Activated naive CD8-positive, alpha-beta T cell treated with anti-CD3 and anti-CD28 coated beads, Interleukin-2, amount 50 U/mL, for 24 hours (primary cell): ENCODE data around the gene CTDSP2.

ENCODE experiments used
- ATAC-seq: fragments of 150-1000 bp; cut with Tn5 transposase; one replicate; pipeline ENCODE4 v1.10.0; 2021
- DNase-seq: peaks from one replicate; pipeline ENCODE4 v3.0.0; 2021
- H3K27ac Mint-ChIP-seq: one replicate; pipeline ENCODE4 v1.8.0; 2021; ENCODE audit warnings: mild to moderate bottlenecking, mixed read lengths
- H3K27me3 Mint-ChIP-seq: one replicate; pipeline ENCODE4 v1.8.0; 2021; ENCODE audit warnings: mixed read lengths
- H3K36me3 Mint-ChIP-seq: one replicate; pipeline ENCODE4 v1.8.0; 2021; ENCODE audit warnings: low read depth, mixed read lengths
- H3K4me1 Mint-ChIP-seq: one replicate; pipeline ENCODE4 v1.8.0; 2021; ENCODE audit warnings: mixed read lengths
- H3K4me3 Mint-ChIP-seq: one replicate; pipeline ENCODE4 v1.8.0; 2021; ENCODE audit warnings: mild to moderate bottlenecking, moderate library complexity, mixed read lengths
- H3K9me3 Mint-ChIP-seq: one replicate; pipeline ENCODE4 v1.8.0; 2021; ENCODE audit warnings: mixed read lengths

The CTDSP2 gene

DNA sequence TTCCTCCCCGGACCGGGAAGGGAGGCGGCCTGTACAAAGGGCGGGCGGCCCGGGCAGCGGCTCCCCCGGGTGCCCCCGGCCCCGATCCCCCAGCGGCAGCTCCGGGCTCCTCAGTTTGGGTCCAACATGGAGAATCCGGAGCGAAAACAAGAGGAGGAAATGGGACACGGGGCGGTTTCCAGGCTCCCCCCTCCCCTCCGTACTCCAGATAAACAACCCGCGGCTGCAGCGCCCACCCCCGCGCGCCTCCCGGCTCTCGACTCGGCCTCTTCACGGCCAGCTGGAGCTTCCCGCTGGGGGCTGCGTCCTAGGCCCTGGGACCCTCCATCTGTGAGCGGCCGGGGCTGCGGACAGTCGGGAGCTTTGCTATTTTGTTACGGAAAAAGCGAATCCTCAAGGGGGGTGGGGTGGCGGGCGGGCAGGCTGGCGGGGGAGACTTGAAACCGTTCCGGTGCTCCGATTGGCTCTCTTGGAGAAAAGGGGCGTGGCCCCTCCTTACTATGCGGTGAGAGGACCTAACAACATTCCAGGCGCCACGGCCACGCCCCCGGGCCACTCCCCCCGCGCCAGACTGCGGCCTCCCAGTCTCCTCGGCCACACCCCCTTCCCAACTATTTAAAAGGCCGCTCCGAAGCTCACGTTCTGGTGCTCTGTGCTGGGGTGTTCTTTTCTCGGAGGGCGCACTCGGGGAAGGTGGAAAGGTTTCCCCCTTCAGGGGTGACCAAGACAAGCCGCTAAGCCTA lies at the start of gene CTDSP2:
TSS of gene CTDSP2 (minus strand) at position 153 of the 743 bp plus-strand sequence. CDS start 294 bp downstream, outside the sequence.
- Mint-ChIP-seq H3K27me3 (peaks cover 9% of the 10 kb centered on the region), H3K27ac (peak within 1 kb of the TSS; percentile 77), H3K4me1 (peaks cover 56% of the 10 kb centered on the region), H3K4me3 (peak within 1 kb of the TSS; percentile 76), H3K9me3 (no peaks in the 10 kb centered on the region), H3K36me3 (no peaks in the 10 kb centered on the region)
- peak; percentile 94 for DNase-seq
- peak; percentile 27 for ATAC-seq

GRCh38 chr12:57896115-57896433 lies 49.5 kb upstream of the CTDSP2 start:
- H3K4me3 Mint-ChIP-seq = peak overlapping the region; percentile 62
- H3K27me3 Mint-ChIP-seq = peaks cover 6% of the 10 kb centered on the region

DNA sequence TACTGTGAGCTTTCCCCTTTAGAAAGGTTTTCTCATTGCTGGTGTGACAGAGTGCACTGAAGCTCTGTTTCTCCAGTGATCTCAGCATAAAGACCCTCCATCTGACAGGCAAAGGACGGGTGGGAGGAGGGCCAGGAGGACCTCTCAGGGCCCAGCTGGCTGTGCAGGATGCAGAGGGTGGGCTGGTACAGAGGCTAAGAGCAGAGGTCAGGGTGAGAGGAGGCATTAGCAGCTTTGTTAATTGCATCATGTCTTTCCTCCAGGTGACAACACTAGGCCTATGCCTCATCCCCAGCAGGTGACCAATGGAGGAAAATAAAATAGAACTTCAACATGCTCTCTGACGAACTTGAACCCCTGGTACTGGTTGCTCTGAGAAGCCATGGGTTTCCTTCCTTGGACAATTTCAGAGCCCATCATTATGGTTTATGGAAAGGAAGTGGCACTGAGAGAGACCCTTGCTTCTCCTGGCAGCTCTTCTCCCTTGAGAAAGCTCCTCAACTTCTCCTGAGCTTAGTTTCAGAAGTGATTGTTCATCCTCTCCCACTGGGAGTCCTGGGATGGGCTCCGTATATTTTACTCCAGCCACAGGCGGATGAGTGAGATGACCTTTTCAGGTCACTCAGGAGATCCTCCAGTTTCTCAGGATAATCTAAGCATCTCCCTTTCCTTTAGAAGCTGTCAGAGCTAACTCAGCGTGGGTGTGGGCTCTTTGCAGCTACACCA lies 49.0 kb upstream of the CTDSP2 start:
- peak overlapping the region; percentile 62 for H3K4me3 Mint-ChIP-seq
- H3K4me1 Mint-ChIP-seq = peaks cover 63% of the 10 kb centered on the region
- peaks cover 6% of the 10 kb centered on the region for H3K27me3 Mint-ChIP-seq
- ATAC-seq (no peak), DNase-seq (no peak)
- H3K9me3 Mint-ChIP-seq = no peaks in the 10 kb centered on the region
- H3K27ac Mint-ChIP-seq = peak overlapping the region; percentile 67
- H3K36me3 Mint-ChIP-seq = no peaks in the 10 kb centered on the region

More at GRCh38 chr12:57896115-57896433, 49.5 kb upstream of the CTDSP2 start:
- Mint-ChIP-seq H3K9me3 (no peaks in the 10 kb centered on the region), H3K4me1 (peaks cover 65% of the 10 kb centered on the region), H3K27ac (peak overlapping the region; percentile 67), H3K36me3 (no peaks in the 10 kb centered on the region)
- ATAC-seq (no peak), DNase-seq (no peak)

DNA sequence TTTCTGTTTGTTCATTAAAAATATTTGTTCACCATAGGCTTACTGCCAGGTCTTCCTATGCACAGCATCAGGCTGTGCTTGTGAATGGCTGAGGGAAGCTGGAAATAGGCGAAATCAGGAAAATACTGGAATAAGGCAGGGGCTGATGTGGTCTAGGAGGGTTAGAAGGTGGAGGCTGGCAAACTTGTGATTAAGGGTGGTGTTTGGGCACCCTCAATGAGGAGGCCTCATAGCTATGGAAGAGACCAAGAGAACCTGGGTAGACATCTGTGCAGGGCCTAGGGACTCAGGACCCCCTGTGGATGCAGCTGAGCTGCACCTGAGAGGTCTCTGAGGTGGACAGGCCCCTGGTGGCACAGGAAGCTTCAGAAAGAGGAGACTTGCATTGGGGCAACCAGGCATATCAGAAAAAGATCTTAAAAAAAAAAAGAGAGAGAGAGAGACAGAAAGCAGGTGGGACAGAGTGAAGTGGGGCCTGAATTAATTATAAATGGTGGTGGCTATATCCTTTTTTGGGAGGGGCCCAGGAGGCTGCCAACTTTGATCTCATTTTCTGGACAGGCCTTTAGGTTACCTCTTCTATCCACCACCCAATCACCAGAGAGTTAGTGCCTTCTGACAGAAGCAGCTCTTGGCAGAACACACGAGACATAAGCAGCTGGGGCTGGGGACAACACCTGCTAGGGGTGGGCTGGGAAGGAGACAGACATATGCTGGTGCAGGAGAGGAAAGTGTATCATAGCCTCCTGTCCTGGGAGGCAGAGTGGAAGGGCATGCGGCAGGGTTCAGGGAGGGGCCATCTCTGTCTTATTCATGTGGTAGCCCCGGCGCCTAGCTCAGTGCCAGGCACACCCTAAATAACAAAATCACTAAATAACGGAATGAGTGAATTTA lies 48.1 kb upstream of the CTDSP2 start:
- peaks cover 6% of the 10 kb centered on the region for H3K27me3 Mint-ChIP-seq
- peak overlapping the region; percentile 25 for H3K27ac Mint-ChIP-seq
- DNase-seq (no peak), ATAC-seq (no peak)
- peaks cover 54% of the 10 kb centered on the region for H3K4me1 Mint-ChIP-seq
- H3K4me3 Mint-ChIP-seq = no peak overlapping the region
- H3K9me3 Mint-ChIP-seq = no peaks in the 10 kb centered on the region
- no peaks in the 10 kb centered on the region for H3K36me3 Mint-ChIP-seq

GRCh38 chr12:57893431-57894353 lies 47.2 kb upstream of the CTDSP2 start:
- DNase-seq (no peak), ATAC-seq (no peak)
- Mint-ChIP-seq H3K9me3 (no peaks in the 10 kb centered on the region), H3K4me3 (no peak overlapping the region), H3K4me1 (peaks cover 45% of the 10 kb centered on the region), H3K36me3 (no peaks in the 10 kb centered on the region), H3K27me3 (peaks cover 6% of the 10 kb centered on the region), H3K27ac (no peak overlapping the region)

DNA sequence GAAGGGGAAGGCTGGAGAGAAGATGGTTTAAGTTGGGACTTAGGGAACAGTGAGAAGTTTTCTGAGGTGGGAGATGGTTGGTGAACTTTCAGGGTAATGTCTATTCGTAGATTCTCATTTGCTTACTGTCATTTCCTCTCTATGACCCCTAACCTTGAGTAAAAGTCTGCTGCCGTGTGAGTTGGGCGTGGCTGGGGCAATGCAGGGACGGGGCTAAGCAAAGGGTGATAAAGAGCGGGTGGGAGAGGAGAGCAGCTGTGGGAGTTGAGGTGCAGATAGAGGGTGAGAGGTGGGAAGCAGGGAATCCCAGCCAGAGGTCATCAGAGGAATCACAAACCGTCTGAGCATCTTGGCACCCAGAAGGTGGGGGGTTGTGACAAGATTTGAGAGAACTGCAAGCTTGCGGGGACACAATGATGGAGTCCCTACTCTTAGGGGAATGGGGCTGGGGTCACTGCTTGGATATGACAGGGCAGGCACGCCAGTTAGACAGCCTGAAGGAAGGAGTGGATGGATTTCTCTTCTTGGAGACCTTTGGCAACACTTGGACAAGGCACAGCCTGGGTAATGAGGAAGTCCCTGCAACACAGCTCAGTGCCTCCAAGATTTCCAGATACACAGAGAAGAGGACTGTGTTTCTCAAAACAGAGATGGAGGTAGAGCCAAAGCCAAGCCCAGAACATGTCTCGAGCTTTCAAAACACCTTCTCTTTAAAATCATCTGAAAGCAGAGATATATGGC lies 45.9 kb upstream of the CTDSP2 start:
- peaks cover 42% of the 10 kb centered on the region for H3K4me1 Mint-ChIP-seq
- H3K27me3 Mint-ChIP-seq = peaks cover 9% of the 10 kb centered on the region
- no peaks in the 10 kb centered on the region for H3K9me3 Mint-ChIP-seq
- DNase-seq (no peak), ATAC-seq (no peak)
- no peak overlapping the region for H3K27ac Mint-ChIP-seq
- no peaks in the 10 kb centered on the region for H3K36me3 Mint-ChIP-seq
- no peak overlapping the region for H3K4me3 Mint-ChIP-seq

DNA sequence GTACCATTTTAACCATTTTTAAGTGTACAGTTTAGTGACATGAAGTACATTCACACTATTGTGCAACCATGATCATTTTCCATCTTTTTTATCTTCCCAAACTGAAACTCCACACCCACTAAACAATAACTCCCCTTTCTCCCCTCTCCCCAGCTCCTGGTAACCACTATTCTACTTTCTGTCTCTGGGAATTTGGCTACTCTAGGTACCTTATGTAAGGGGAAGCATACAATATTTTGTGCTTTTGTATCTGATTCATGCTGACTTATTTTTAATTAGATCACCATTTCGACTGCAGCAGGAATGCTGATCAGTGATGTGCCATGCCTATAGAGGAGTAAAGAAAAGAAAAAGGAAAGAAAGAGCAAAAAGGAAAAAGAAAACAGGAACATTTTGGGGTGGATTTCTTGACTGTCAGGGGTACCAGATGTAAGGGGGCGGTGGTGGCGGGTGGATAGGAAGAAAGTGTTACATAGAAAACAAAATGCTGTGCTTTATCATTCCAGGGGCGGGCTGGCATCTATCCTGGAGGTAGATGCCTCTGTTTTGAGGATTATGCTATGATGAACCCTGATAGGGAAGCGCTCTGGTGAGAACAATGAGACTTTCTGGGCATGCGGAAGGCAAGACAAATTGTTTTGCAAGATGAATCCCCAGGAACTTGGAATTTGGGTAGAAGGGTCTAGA lies 45.2 kb upstream of the CTDSP2 start:
- no peaks in the 10 kb centered on the region for H3K9me3 Mint-ChIP-seq
- ATAC-seq (no peak), DNase-seq (no peak)
- peaks cover 9% of the 10 kb centered on the region for H3K27me3 Mint-ChIP-seq
- H3K36me3 Mint-ChIP-seq = no peaks in the 10 kb centered on the region
- peaks cover 35% of the 10 kb centered on the region for H3K4me1 Mint-ChIP-seq
- H3K27ac Mint-ChIP-seq = no peak overlapping the region
- H3K4me3 Mint-ChIP-seq = no peak overlapping the region

GRCh38 chr12:57890191-57891115 lies 43.9 kb upstream of the CTDSP2 start:
- H3K27ac Mint-ChIP-seq = no peak overlapping the region
- peaks cover 9% of the 10 kb centered on the region for H3K27me3 Mint-ChIP-seq
- H3K4me1 Mint-ChIP-seq = peaks cover 27% of the 10 kb centered on the region
- peaks cover 4% of the 10 kb centered on the region for H3K9me3 Mint-ChIP-seq
- no peak for DNase-seq
- no peak for ATAC-seq
- no peak overlapping the region for H3K4me3 Mint-ChIP-seq
- H3K36me3 Mint-ChIP-seq = no peaks in the 10 kb centered on the region

- Mint-ChIP-seq H3K36me3 (no peaks in the 10 kb centered on the region), H3K4me1 (peaks cover 18% of the 10 kb centered on the region), H3K27me3 (peaks cover 9% of the 10 kb centered on the region), H3K4me3 (no peak overlapping the region), H3K9me3 (peaks cover 4% of the 10 kb centered on the region), H3K27ac (no peak overlapping the region)
- ATAC-seq = no peak
- DNase-seq = no peak
These were observed 43.0 kb upstream of the CTDSP2 start for GRCh38 chr12:57889500-57889989.

- Mint-ChIP-seq H3K27me3 (peaks cover 9% of the 10 kb centered on the region), H3K4me1 (peaks cover 11% of the 10 kb centered on the region), H3K4me3 (peak overlapping the region; percentile 45), H3K36me3 (no peaks in the 10 kb centered on the region), H3K27ac (no peak overlapping the region), H3K9me3 (peaks cover 8% of the 10 kb centered on the region)
- peak; percentile 76 for ATAC-seq
- DNase-seq = no peak
These were observed 42.1 kb upstream of the CTDSP2 start for GRCh38 chr12:57888409-57889157.

- ATAC-seq (no peak), DNase-seq (no peak)
- H3K27me3 Mint-ChIP-seq = peaks cover 9% of the 10 kb centered on the region
- peaks cover 11% of the 10 kb centered on the region for H3K4me1 Mint-ChIP-seq
- H3K9me3 Mint-ChIP-seq = peaks cover 9% of the 10 kb centered on the region
- H3K4me3 Mint-ChIP-seq = no peak overlapping the region
- no peak overlapping the region for H3K27ac Mint-ChIP-seq
- H3K36me3 Mint-ChIP-seq = no peaks in the 10 kb centered on the region
These were observed 41.3 kb upstream of the CTDSP2 start for GRCh38 chr12:57887631-57888408.
